Subcutaneous abdominal adipose tissue (tissue), 5 donors: ENCODE measurements around the gene RALGAPB.

ENCODE experiments used
- H3K27ac ChIP-seq: one replicate; pipeline ENCODE4 v1.7.0; 2013; ENCODE audit warnings: low read depth, mild to moderate bottlenecking, inconsistent platforms, low read length, moderate library complexity
- H3K27me3 ChIP-seq, 5 donors: one replicate each; pipeline ENCODE4 v1.7.0; 2013; ENCODE audit warnings: low read length in 5 of 5, inconsistent platforms in 1 of 5; ENCODE audit not compliant: control insufficient read depth in 5 of 5, insufficient read depth in 4 of 5
- H3K36me3 ChIP-seq, 5 donors: one replicate each; pipeline ENCODE4 v1.7.0; 2013; ENCODE audit warnings: low read length in 5 of 5; ENCODE audit not compliant: control insufficient read depth in 5 of 5, insufficient read depth in 5 of 5
- H3K4me1 ChIP-seq, 5 donors: one replicate each; pipeline ENCODE4 v1.7.0; 2013; ENCODE audit warnings: low read length in 5 of 5, mild to moderate bottlenecking in 3 of 5, moderate library complexity in 1 of 5; ENCODE audit not compliant: control insufficient read depth in 5 of 5, insufficient read depth in 5 of 5
- H3K4me3 ChIP-seq, 5 donors: one replicate each; pipeline ENCODE4 v1.7.0; 2013; ENCODE audit warnings: low read length in 5 of 5, low read depth in 1 of 5
- H3K9ac ChIP-seq, 5 donors: one replicate each; pipeline ENCODE4 v1.7.0; 2013; ENCODE audit warnings: low read length in 5 of 5, mild to moderate bottlenecking in 4 of 5, moderate library complexity in 3 of 5
- H3K9me3 ChIP-seq, 5 donors: one replicate each; pipeline ENCODE4 v1.7.0; 2013; ENCODE audit warnings: low read length in 5 of 5; ENCODE audit not compliant: control insufficient read depth in 5 of 5
- donor health status: healthy.
- donor health status: healthy.
- donor health status: healthy.
- donor health status: healthy.
- donor health status: healthy.

Gene RALGAPB

GRCh38 chr20:38573413-38573812, 100.8 kb downstream of the RALGAPB start:
- Histone ChIP-seq H3K9ac (peak overlapping the region in 1 of 5 donors; percentile 17), H3K27ac (no peak overlapping the region), H3K27me3 (no peaks in the 10 kb centered on the region), H3K4me1 (peaks cover 0 to 9% (median 4%) of the 10 kb centered on the region in 5 donors), H3K9me3 (no peaks in the 10 kb centered on the region), H3K36me3 (peaks cover 45 to 61% (median 58%) of the 10 kb centered on the region in 5 donors), H3K4me3 (no peak overlapping the region)

- H3K9ac ChIP-seq = no peak overlapping the region
- no peaks in the 10 kb centered on the region for H3K9me3 ChIP-seq
- H3K4me3 ChIP-seq = no peak overlapping the region
- no peak overlapping the region for H3K27ac ChIP-seq
- peaks cover 0 to 6% (median 3%) of the 10 kb centered on the region in 5 donors for H3K27me3 ChIP-seq
- peaks cover 0 to 7% (median 5%) of the 10 kb centered on the region in 5 donors for H3K4me1 ChIP-seq
- H3K36me3 ChIP-seq = peaks cover 23 to 32% (median 27%) of the 10 kb centered on the region in 5 donors
These were observed 106.7 kb downstream of the RALGAPB start for GRCh38 chr20:38579219-38579910.

DNA sequence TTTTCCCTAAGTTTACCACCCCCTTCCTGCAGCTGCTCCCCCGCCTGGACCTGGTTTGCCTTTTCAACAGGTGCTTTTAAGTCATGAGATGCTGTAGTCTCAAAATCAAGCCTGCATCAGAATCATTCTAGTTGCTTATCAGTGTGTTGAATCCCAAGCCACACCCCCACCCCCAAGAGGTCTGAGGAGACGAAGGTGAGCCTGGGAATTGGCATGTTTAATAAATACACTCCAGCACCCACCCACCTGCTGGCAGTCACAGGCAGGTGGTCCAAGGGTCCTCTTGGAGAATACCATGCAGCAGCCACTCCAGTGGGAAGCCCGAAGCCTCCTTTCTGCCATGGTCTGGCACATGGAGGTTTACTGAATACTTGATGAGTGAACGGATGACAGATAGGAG, 107.3 kb downstream of the RALGAPB start:
- H3K4me1 ChIP-seq = peaks cover 0 to 7% (median 5%) of the 10 kb centered on the region in 5 donors
- peaks cover 0 to 7% (median 3%) of the 10 kb centered on the region in 5 donors for H3K27me3 ChIP-seq
- H3K27ac ChIP-seq = no peak overlapping the region
- H3K4me3 ChIP-seq = no peak overlapping the region
- no peaks in the 10 kb centered on the region for H3K9me3 ChIP-seq
- H3K9ac ChIP-seq = no peak overlapping the region
- H3K36me3 ChIP-seq = peaks cover 17 to 27% (median 23%) of the 10 kb centered on the region in 5 donors

- Histone ChIP-seq H3K27me3 (peaks cover 0 to 13% (median 9%) of the 10 kb centered on the region in 5 donors), H3K9me3 (no peaks in the 10 kb centered on the region), H3K36me3 (peaks cover 6 to 16% (median 12%) of the 10 kb centered on the region in 5 donors), H3K9ac (no peak within 1 kb of the TSS), H3K4me3 (no peak within 1 kb of the TSS), H3K27ac (no peak within 1 kb of the TSS), H3K4me1 (peaks cover 0 to 7% (median 5%) of the 10 kb centered on the region in 5 donors)
These were observed 108.4 kb downstream of the RALGAPB start, which contains the start of gene ADIG for GRCh38 chr20:38581013-38581412. Gene ADIG (plus strand): TSS chr20:38581197. CDS start chr20:38581251, 54 bp downstream.

GRCh38 chr20:38581830-38582358, 109.3 kb downstream of the RALGAPB start:
- Histone ChIP-seq H3K27me3 (peaks cover 0 to 18% (median 9%) of the 10 kb centered on the region in 5 donors), H3K9me3 (no peaks in the 10 kb centered on the region), H3K27ac (no peak overlapping the region), H3K4me3 (no peak overlapping the region), H3K4me1 (peaks cover 0 to 7% (median 5%) of the 10 kb centered on the region in 5 donors), H3K9ac (no peak overlapping the region), H3K36me3 (peaks cover 0 to 8% (median 5%) of the 10 kb centered on the region in 5 donors)

DNA sequence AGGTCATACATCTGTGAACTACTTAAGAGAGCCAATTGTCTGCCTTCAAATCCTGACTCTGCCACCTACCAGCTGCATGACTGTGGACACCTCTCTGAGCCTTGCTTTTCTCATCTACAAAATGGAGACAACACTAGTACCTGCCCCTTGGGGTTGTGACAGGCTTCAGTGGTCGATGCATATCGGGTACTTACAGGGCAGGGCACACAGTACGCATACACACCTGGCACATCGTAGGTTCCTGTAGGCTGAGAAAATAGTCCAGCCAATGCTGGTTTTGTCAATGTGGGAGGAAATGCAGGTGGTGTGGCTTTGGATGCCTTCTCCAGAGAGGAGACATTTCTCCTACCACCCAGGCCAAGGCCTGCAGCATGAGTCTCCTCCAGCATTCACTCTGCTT, 110.7 kb downstream of the RALGAPB start:
- Histone ChIP-seq H3K4me1 (peaks cover 0 to 7% (median 5%) of the 10 kb centered on the region in 5 donors), H3K27ac (no peak overlapping the region), H3K9me3 (no peaks in the 10 kb centered on the region), H3K9ac (no peak overlapping the region), H3K4me3 (no peak overlapping the region), H3K36me3 (no peaks in the 10 kb centered on the region), H3K27me3 (peaks cover 0 to 18% (median 9%) of the 10 kb centered on the region in 5 donors)

GRCh38 chr20:38584099-38584763, 111.6 kb downstream of the RALGAPB start:
- Histone ChIP-seq H3K9me3 (no peaks in the 10 kb centered on the region), H3K27ac (no peak overlapping the region), H3K9ac (no peak overlapping the region), H3K4me1 (peaks cover 0 to 7% (median 5%) of the 10 kb centered on the region in 5 donors), H3K27me3 (peaks cover 0 to 18% (median 9%) of the 10 kb centered on the region in 5 donors), H3K36me3 (no peaks in the 10 kb centered on the region), H3K4me3 (no peak overlapping the region)

- H3K27me3 ChIP-seq = peaks cover 0 to 23% (median 10%) of the 10 kb centered on the region in 5 donors
- H3K9ac ChIP-seq = no peak overlapping the region
- no peak overlapping the region for H3K27ac ChIP-seq
- no peaks in the 10 kb centered on the region for H3K9me3 ChIP-seq
- no peak overlapping the region for H3K4me3 ChIP-seq
- H3K4me1 ChIP-seq = peaks cover 0 to 7% (median 5%) of the 10 kb centered on the region in 5 donors
- H3K36me3 ChIP-seq = no peaks in the 10 kb centered on the region
These were observed 112.9 kb downstream of the RALGAPB start for GRCh38 chr20:38585404-38586180.

- no peak overlapping the region for H3K27ac ChIP-seq
- peaks cover 0 to 5% (median 2%) of the 10 kb centered on the region in 5 donors for H3K4me1 ChIP-seq
- H3K36me3 ChIP-seq = no peaks in the 10 kb centered on the region
- H3K9me3 ChIP-seq = no peaks in the 10 kb centered on the region
- H3K9ac ChIP-seq = no peak overlapping the region
- H3K27me3 ChIP-seq = peaks cover 2 to 29% (median 15%) of the 10 kb centered on the region in 5 donors
- H3K4me3 ChIP-seq = no peak overlapping the region
These were observed 113.5 kb downstream of the RALGAPB start for GRCh38 chr20:38586181-38586525.
